Stomach (tissue), 9 donors: Measurements from ENCODE around the gene C5orf58. TPM values are rescaled to one million over a fixed set of nuclear protein-coding genes. Genes with fewer than 3 reads are reported as not detected.

Source experiments
- DNase-seq, 2 donors: peaks; one replicate each; pipeline versions ENCODE4 v3.0.0 to v3.0.0-alpha.2; 2013 to 2019
- H3K27ac ChIP-seq, 5 donors: fragments of 200-600 bp in 4 of 5; sonication (generic) in 4 of 5; one replicate each; pipeline ENCODE4 v1.5.1; 2013 to 2019; ENCODE audit warnings: mild to moderate bottlenecking in 1 of 5, moderate library complexity in 1 of 5
- H3K27me3 ChIP-seq, 3 donors: fragments of 200-600 bp; sonication (generic); one replicate each; pipeline ENCODE4 v1.5.1; 2017 to 2019; ENCODE audit warnings: mixed run types in 1 of 3
- H3K36me3 ChIP-seq, 4 donors: fragments of 200-600 bp; sonication (generic); 1 replicate in 3 of 4; 2 replicates in 1 of 4; pipeline ENCODE4 v1.5.1; 2016 to 2019
- H3K4me1 ChIP-seq, 4 donors: fragments of 200-600 bp; sonication (generic); one replicate each; pipeline ENCODE4 v1.5.1; 2016 to 2019
- H3K4me3 ChIP-seq, 4 donors: fragments of 200-600 bp; sonication (generic) in 3 of 4; one replicate each; pipeline ENCODE4 v1.5.1; 2016 to 2019; ENCODE audit warnings: mild to moderate bottlenecking in 1 of 4
- H3K9me3 ChIP-seq, 4 donors: fragments of 200-600 bp; sonication (generic); one replicate each; pipeline ENCODE4 v1.5.1; 2016 to 2019
- EP300 ChIP-seq: sonication (generic); formaldehyde crosslinking; IDR thresholded peaks from one replicate; pipeline ENCODE4 v1.6.1; 2017; ENCODE audit warnings: antibody characterized with exemption
- POLR2A ChIP-seq, 4 donors: fragments of 450-650 bp; IDR thresholded peaks; one replicate each; pipeline ENCODE4 v1.6.1; 2016; ENCODE audit warnings: antibody characterized with exemption in 4 of 4, control low read depth in 2 of 4, mild to moderate bottlenecking in 1 of 4, moderate library complexity in 1 of 4
- POLR2AphosphoS5 ChIP-seq, 3 donors: sonication (generic); formaldehyde crosslinking; IDR thresholded peaks; one replicate each; pipeline ENCODE4 v1.6.1; 2016; ENCODE audit warnings: antibody characterized with exemption in 3 of 3
- WGBS, 5 donors: extraction: QIAGEN DNeasy Blood & Tissue Kit in 3 of 5; methylation state at CpG; one replicate each; pipeline versions ENCODE4 v1.1.5 to v1.1.7; 2013 to 2018; 5-methylcytosine and 5-hydroxymethylcytosine counted together
- intact Hi-C: fragments of 100-400 bp; cut with DNase I; formaldehyde crosslinking; loops from one replicate; pipeline ENCODE4 v1.15.1; 2023; ENCODE audit warnings: low total_unique reads
- polyA plus RNA-seq, 3 donors: library from polyadenylated mRNA; stranded (reverse); fragments of 200-250 nt; gene quantifications; one replicate each; pipeline ENCODE4 v1.2.3, GENCODE V29; 2013
- total RNA-seq, 5 donors: library from RNA; depleted of rRNA; stranded (reverse); fragments of >200 nt; gene quantifications; one replicate each; pipeline versions ENCODE4 v1.1.0 to v1.2.3, GENCODE V29; 2014 to 2016
- TF ChIP-seq, protein P1 (sequence below), 7 experiments: fragments of 450-650 bp in 4 of 7; fragments of 200-600 bp in 3 of 7; sonication (generic) in 3 of 7; IDR thresholded peaks; one replicate each; pipeline ENCODE4 v1.5.1; 2016 to 2019; ENCODE audit warnings: antibody characterized with exemption in 7 of 7, control low read depth in 2 of 7, mild to moderate bottlenecking in 1 of 7
- donor health status: healthy with polysubstance abuse.
- donor health status: Bipolar disorder and iron deficiency.
- donor health status: healthy.

C5orf58 gene
- total and polyA plus RNA-seq, 8 donors = 0.43 to 4.6 TPM; not detected in 6

DNA sequence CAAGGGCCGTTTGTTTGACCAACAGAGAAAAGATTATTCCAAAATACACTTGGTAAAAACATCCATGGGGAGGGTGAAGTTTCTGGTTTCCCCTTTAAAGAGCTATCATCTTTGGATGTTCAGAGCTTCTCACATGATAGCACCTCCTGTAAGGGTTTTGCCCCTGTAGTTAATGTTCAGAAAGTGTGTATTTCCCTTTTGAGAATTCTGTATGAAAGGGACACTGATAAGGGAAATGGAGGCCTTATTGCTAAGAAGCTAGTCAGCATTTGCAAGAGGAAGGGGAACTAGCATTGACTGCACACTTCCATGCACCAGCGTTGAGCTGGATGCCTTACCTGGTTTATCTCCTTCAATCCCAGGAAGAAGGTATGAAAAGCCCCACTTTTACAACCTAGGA lies 31.5 kb upstream of the C5orf58 start:
- Histone ChIP-seq H3K36me3 (no peaks in the 10 kb centered on the region), H3K27me3 (no peaks in the 10 kb centered on the region), H3K4me3 (no peak overlapping the region), H3K27ac (no peak overlapping the region), H3K4me1 (peaks cover 0 to 4% (median 0%) of the 10 kb centered on the region in 4 donors), H3K9me3 (no peaks in the 10 kb centered on the region)
- intact Hi-C loops = no loop called here
- TF ChIP-seq EP300 (no peak), POLR2AphosphoS5 (IDR thresholded peaks at IDR 0.05) (no peak), POLR2A (IDR thresholded peaks at IDR 0.05) (no peak)
- TF ChIP-seq, protein P1, sequence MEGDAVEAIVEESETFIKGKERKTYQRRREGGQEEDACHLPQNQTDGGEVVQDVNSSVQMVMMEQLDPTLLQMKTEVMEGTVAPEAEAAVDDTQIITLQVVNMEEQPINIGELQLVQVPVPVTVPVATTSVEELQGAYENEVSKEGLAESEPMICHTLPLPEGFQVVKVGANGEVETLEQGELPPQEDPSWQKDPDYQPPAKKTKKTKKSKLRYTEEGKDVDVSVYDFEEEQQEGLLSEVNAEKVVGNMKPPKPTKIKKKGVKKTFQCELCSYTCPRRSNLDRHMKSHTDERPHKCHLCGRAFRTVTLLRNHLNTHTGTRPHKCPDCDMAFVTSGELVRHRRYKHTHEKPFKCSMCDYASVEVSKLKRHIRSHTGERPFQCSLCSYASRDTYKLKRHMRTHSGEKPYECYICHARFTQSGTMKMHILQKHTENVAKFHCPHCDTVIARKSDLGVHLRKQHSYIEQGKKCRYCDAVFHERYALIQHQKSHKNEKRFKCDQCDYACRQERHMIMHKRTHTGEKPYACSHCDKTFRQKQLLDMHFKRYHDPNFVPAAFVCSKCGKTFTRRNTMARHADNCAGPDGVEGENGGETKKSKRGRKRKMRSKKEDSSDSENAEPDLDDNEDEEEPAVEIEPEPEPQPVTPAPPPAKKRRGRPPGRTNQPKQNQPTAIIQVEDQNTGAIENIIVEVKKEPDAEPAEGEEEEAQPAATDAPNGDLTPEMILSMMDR (IDR thresholded peaks at IDR 0.05) = no peak
- DNase-seq = no peak
- WGBS, 5 donors = 44 to 56% (median 56%) methylated on average over 2 of the region's 2 CpGs

DNA sequence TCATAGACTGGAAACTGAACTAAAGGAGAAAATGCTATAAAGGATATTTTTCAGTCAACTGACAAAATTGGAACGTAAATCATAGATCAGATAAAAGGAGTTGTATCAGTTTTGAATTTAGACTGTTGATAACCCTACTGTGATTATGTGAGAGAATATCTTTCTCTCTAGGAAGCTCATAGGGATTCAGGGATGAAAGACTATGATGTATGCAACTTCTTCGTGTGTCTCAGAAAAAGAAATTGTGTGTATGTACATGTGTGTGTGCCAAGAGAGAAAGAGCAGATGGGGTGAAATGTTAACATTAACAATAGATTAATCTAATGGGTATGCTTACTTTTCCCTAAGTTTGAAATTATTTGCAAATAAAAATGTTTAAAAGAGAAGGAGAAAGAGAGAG lies 30.7 kb upstream of the C5orf58 start:
- 37 to 47% (median 41%) methylated on average over 2 of the region's 2 CpGs for WGBS, 5 donors
- peaks cover 0 to 6% (median 0%) of the 10 kb centered on the region in 4 donors for H3K4me1 ChIP-seq

DNA sequence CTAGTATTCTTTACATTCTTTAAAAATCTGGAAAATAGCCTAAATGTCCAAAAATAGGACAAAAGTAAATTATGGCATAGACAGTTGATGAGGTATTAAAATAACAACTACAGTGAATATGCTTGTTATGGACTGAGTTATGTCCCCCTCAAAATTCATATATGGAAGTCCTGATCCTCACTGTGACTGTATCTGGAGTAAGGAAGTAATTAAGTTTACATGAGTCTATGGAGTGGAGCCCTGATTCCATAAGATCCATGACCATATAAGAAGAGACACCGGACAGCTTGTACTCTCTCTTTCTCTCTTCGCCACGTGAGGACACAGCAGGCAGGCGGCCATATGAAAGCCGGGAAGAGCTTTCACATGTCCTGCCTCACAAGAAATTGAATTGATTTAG lies 28.6 kb upstream of the C5orf58 start:
- intact Hi-C loops = no loop called here
- no peak for DNase-seq
- Histone ChIP-seq H3K27me3 (no peaks in the 10 kb centered on the region), H3K4me1 (peaks cover 0 to 6% (median 0%) of the 10 kb centered on the region in 4 donors), H3K4me3 (no peak overlapping the region), H3K36me3 (no peaks in the 10 kb centered on the region), H3K27ac (no peak overlapping the region), H3K9me3 (no peaks in the 10 kb centered on the region)
- 72 to 82% (median 78%) methylated on average over 5 of the region's 5 CpGs for WGBS, 5 donors
- TF ChIP-seq, protein P1 (IDR thresholded peaks at IDR 0.05) = no peak
- TF ChIP-seq POLR2AphosphoS5 (IDR thresholded peaks at IDR 0.05) (no peak), POLR2A (IDR thresholded peaks at IDR 0.05) (no peak), EP300 (no peak)

More for the DNA sequence above, 30.7 kb upstream of the C5orf58 start:
- Histone ChIP-seq H3K4me3 (no peak overlapping the region), H3K27ac (no peak overlapping the region), H3K36me3 (no peaks in the 10 kb centered on the region), H3K9me3 (no peaks in the 10 kb centered on the region), H3K27me3 (no peaks in the 10 kb centered on the region)
- TF ChIP-seq POLR2AphosphoS5 (IDR thresholded peaks at IDR 0.05) (no peak), EP300 (no peak), POLR2A (IDR thresholded peaks at IDR 0.05) (no peak)
- TF ChIP-seq, protein P1 (IDR thresholded peaks at IDR 0.05) = no peak
- DNase-seq = no peak
- intact Hi-C loops = no loop called here

DNA sequence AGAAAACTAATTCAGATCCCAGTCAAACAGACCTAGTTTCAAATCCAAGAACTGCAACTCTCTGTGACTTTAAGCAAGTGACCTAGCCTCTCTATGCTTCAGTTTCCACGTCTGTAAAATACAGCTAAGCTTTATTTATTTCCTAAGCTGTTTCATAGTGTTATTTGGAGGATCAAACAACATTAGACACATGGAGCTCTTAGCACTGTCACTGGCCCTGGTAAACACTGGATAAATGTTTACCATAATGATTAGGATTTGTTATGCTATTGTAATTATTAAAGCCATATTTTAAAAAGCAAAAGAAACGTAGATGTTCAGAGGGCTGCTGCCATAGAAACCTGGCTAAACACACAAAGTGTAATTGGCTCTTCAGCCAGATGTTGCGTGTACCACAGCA lies 26.6 kb upstream of the C5orf58 start:
- Histone ChIP-seq H3K9me3 (no peaks in the 10 kb centered on the region), H3K4me3 (no peak overlapping the region), H3K27me3 (no peaks in the 10 kb centered on the region), H3K27ac (no peak overlapping the region), H3K36me3 (no peaks in the 10 kb centered on the region), H3K4me1 (peaks cover 0 to 6% (median 0%) of the 10 kb centered on the region in 4 donors)
- TF ChIP-seq, protein P1 (IDR thresholded peaks at IDR 0.05) = no peak
- no peak for TF ChIP-seq POLR2A (IDR thresholded peaks at IDR 0.05)
- no peak for TF ChIP-seq POLR2AphosphoS5 (IDR thresholded peaks at IDR 0.05)
- no peak for TF ChIP-seq EP300
- DNase-seq = peak in 1 of 2 donors; percentile 35
- 24 to 36% (median 28%) methylated on average over 3 of the region's 3 CpGs for WGBS, 5 donors
- intact Hi-C loops = no loop called here
